ENCODE measurements around the gene MGP.

GRCh38 chr12:14919455-14919854, 33.8 kb upstream of the MGP start:
- TF ChIP-seq ZNF274 (IDR thresholded peaks at IDR 0.05; ENCODE audit: low read depth, low read length) (no peak), YY1 (IDR thresholded peaks at IDR 0.05; ENCODE audit: insufficient read depth, insufficient read length) (no peak), SUZ12 (IDR thresholded peaks at IDR 0.05; ENCODE audit: extremely low read depth, insufficient read depth, insufficient read length) (no peak)
